Loucy (cell line): ENCODE data around the gene IFTAP.

Experiments
- EZH2phosphoT487 ChIP-seq: fragments of 200-600 bp; IDR thresholded peaks from 2 replicates; pipeline ENCODE4 v1.6.1; 2018; ENCODE audit warnings: antibody characterized with exemption, mild to moderate bottlenecking, moderate library complexity, borderline replicate concordance
- TF ChIP-seq, protein P1 (sequence below): fragments of 200-600 bp; sonication (generic); conservative IDR thresholded peaks from 2 replicates; pipeline ENCODE4 v1.5.1; 2014; ENCODE audit warnings: mild to moderate bottlenecking, antibody characterized with exemption, low read length

DNA sequence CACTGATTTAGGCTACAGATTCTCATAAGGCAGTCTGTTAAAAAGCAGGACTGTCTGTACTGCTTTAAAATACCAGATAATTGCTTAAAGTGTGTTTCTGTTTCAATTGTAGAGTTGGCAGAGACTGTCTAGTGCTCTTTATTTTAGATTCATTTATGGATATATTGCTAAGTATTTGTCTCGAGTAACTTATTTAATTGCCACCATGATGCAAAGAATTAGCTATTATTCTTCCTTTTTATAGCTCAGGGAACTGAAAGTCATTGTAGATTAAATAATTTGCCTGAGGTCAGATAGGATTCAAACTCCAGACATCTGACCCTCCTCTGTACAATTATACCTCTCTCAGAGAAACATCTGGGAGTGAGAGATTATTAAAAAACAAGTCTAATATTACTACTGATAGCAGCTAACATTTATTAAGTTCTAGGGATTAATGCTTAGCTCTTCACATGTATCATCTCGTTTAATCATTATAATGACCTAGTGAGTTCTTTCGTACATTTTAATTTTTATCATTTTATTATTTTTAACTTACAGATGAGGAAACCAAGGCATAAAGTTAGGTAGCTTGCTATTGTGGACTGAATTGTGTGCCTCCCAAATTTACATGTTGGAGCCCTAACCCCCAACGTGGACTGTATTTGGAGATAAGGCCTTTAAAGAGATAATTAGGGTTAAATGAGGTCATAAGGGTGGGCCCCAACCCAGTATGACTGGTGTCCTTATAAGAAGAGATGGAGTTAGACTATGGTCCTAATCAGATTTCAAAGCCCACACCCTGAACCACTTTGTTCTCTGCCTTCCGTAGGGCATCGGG is 23.5 kb downstream of the IFTAP start:
- TF ChIP-seq, protein P1, sequence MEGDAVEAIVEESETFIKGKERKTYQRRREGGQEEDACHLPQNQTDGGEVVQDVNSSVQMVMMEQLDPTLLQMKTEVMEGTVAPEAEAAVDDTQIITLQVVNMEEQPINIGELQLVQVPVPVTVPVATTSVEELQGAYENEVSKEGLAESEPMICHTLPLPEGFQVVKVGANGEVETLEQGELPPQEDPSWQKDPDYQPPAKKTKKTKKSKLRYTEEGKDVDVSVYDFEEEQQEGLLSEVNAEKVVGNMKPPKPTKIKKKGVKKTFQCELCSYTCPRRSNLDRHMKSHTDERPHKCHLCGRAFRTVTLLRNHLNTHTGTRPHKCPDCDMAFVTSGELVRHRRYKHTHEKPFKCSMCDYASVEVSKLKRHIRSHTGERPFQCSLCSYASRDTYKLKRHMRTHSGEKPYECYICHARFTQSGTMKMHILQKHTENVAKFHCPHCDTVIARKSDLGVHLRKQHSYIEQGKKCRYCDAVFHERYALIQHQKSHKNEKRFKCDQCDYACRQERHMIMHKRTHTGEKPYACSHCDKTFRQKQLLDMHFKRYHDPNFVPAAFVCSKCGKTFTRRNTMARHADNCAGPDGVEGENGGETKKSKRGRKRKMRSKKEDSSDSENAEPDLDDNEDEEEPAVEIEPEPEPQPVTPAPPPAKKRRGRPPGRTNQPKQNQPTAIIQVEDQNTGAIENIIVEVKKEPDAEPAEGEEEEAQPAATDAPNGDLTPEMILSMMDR = no peak
- no peak for TF ChIP-seq EZH2phosphoT487
